PFSK-1 (cell line): ENCODE data around the gene CNOT4.

Experiments
- FOXP2 ChIP-seq: optimal IDR thresholded peaks from 2 replicates; pipeline ENCODE3; 2011; ENCODE audit warnings: borderline replicate concordance, control low read depth, inconsistent platforms; ENCODE audit not compliant: insufficient read depth; ENCODE audit errors: extremely low read length, extremely low read depth
- POLR2AphosphoS5 ChIP-seq: IDR thresholded peaks from 2 replicates; pipeline ENCODE4 v1.6.1; 2012; ENCODE audit warnings: low read depth, mild to moderate bottlenecking, control low read depth, low read length, moderate library complexity
- SIN3A ChIP-seq: IDR thresholded peaks from 2 replicates; pipeline ENCODE4 v1.6.1; 2012; ENCODE audit warnings: mild to moderate bottlenecking, low read length, moderate library complexity, borderline replicate concordance; ENCODE audit not compliant: insufficient read depth
- TAF1 ChIP-seq: IDR thresholded peaks from 2 replicates; pipeline ENCODE4 v1.6.1; 2012; ENCODE audit warnings: low read length, control low read depth, borderline replicate concordance; ENCODE audit not compliant: insufficient read depth
- TF ChIP-seq, protein P1 (sequence below), 2 experiments: IDR thresholded peaks; 2 replicates each; pipeline versions ENCODE4 v1.6.1 to v1.8.0; 2011 to 2012; ENCODE audit warnings: low read depth in 2 of 2, low read length in 2 of 2, control low read depth in 1 of 2, inconsistent platforms in 1 of 2, mild to moderate bottlenecking in 1 of 2, moderate library complexity in 1 of 2; ENCODE audit not compliant: insufficient read depth in 1 of 2

Gene CNOT4

DNA sequence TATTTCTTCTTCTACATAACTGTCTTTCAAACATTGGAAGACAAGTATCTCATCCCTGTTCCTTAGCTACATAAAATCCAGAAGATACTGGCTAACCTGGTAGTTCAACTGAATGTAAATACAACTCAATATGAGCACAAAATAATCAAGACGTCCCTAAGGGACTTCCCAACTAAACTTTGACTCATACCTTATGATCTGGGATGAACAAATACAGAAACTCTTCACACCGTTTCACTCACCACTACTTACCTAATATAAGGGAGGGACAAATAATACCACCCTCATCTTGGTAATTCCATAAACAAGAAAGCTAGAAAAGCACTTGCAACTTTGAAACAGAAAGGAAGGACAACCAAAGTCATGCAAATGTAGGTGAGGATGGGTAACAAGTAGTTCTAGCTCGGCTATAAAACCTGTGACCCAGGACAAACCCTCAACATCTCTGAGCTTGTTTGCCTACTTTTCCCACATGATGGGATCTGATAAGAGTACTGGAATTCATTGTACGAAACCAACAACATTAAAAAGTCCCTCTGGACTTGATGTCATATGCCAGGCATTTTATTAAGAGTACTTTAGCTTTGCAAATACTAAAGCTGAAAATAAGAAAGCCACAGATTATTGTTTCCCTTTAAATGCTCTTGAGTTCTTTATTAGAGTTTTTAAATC lies 154.4 kb downstream of the CNOT4 start:
- TF ChIP-seq FOXP2 (no peak), SIN3A (no peak), POLR2AphosphoS5 (no peak), TAF1 (no peak)
- TF ChIP-seq, protein P1, sequence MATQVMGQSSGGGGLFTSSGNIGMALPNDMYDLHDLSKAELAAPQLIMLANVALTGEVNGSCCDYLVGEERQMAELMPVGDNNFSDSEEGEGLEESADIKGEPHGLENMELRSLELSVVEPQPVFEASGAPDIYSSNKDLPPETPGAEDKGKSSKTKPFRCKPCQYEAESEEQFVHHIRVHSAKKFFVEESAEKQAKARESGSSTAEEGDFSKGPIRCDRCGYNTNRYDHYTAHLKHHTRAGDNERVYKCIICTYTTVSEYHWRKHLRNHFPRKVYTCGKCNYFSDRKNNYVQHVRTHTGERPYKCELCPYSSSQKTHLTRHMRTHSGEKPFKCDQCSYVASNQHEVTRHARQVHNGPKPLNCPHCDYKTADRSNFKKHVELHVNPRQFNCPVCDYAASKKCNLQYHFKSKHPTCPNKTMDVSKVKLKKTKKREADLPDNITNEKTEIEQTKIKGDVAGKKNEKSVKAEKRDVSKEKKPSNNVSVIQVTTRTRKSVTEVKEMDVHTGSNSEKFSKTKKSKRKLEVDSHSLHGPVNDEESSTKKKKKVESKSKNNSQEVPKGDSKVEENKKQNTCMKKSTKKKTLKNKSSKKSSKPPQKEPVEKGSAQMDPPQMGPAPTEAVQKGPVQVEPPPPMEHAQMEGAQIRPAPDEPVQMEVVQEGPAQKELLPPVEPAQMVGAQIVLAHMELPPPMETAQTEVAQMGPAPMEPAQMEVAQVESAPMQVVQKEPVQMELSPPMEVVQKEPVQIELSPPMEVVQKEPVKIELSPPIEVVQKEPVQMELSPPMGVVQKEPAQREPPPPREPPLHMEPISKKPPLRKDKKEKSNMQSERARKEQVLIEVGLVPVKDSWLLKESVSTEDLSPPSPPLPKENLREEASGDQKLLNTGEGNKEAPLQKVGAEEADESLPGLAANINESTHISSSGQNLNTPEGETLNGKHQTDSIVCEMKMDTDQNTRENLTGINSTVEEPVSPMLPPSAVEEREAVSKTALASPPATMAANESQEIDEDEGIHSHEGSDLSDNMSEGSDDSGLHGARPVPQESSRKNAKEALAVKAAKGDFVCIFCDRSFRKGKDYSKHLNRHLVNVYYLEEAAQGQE (IDR thresholded peaks at IDR 0.05; ENCODE audit: insufficient read depth in 1 of 2, low read depth in 2 of 2, low read length in 2 of 2), result no peak

DNA sequence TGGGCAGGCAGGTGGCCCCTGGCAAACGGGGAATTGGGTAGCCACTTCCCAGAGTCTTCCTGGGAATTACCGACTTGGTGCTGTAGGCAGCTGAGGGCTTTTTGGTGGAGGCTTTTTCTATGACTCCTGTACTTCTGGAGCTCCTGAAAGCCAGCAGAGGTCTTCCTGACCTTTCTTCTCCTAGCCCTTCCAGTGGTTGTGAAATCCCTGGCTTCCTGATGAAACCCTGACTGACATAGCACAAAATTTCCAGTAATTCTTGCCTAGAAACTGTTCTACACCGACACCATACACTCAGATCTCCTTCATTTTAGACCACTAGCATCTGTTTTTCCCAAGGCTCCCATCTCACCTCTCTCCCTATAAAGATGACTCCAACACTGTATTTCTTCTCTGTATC lies 156.1 kb downstream of the CNOT4 start:
- TF ChIP-seq FOXP2, result no peak
- no peak for TF ChIP-seq SIN3A
- TF ChIP-seq TAF1, result no peak
- TF ChIP-seq, protein P1 (IDR thresholded peaks at IDR 0.05; ENCODE audit: insufficient read depth in 1 of 2, low read depth in 2 of 2, low read length in 2 of 2), result no peak
- TF ChIP-seq POLR2AphosphoS5, result no peak

DNA sequence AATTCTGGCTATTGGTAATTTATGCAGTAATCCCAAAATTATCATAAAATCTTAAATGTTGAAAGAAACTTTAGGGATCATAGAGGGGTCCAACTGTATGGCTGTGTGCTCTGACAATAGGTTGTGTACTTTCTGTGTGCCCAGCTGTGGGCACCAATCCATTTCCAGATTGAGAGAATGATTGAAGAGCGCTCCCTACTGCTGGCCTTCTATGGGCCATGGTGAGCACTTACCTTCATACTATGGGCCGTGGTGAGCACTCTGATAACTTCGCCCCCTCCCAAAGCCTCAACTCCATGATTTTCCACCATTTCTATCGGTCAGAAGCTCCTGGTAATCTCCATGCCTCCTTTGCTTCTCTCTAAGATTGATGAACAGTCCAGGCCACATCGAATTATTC lies 157.6 kb downstream of the CNOT4 start:
- TF ChIP-seq TAF1 (no peak), SIN3A (no peak), FOXP2 (no peak), POLR2AphosphoS5 (no peak)
- TF ChIP-seq, protein P1 (IDR thresholded peaks at IDR 0.05; ENCODE audit: insufficient read depth in 1 of 2, low read depth in 2 of 2, low read length in 2 of 2), result no peak

DNA sequence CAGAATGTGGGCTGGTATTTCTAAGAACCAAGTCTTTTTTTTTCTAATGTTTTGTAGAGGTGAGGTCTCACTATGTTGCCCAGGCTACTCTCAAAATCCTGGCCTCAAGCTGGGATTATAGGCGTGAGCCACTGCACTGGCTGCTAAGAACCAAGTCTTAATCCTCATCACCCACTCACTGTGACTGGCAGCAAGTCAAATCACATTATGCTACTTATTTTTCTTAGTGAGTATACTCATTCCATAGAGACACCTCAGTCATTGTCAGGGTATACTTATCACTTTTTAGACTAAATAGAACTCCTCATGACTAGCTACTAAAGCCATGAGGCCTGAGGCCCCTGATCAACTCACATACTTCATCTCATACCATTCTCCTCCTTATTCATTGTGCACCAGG lies 160.2 kb downstream of the CNOT4 start:
- TF ChIP-seq TAF1, result no peak
- TF ChIP-seq FOXP2, result no peak
- no peak for TF ChIP-seq SIN3A
- TF ChIP-seq POLR2AphosphoS5, result no peak
- TF ChIP-seq, protein P1 (IDR thresholded peaks at IDR 0.05; ENCODE audit: insufficient read depth in 1 of 2, low read depth in 2 of 2, low read length in 2 of 2), result no peak
